CD4-positive, alpha-beta T cell treated with Interferon gamma for 1 hour (primary cell): ENCODE measurements around the gene CHRNA3.

Experiments used
- DNase-seq: peaks from one replicate; pipeline ENCODE4 v3.0.0-alpha.2; 2020

The CHRNA3 gene

GRCh38 chr15:78635346-78635745 is 14.6 kb upstream of the CHRNA3 start:
- no peak for DNase-seq

DNA sequence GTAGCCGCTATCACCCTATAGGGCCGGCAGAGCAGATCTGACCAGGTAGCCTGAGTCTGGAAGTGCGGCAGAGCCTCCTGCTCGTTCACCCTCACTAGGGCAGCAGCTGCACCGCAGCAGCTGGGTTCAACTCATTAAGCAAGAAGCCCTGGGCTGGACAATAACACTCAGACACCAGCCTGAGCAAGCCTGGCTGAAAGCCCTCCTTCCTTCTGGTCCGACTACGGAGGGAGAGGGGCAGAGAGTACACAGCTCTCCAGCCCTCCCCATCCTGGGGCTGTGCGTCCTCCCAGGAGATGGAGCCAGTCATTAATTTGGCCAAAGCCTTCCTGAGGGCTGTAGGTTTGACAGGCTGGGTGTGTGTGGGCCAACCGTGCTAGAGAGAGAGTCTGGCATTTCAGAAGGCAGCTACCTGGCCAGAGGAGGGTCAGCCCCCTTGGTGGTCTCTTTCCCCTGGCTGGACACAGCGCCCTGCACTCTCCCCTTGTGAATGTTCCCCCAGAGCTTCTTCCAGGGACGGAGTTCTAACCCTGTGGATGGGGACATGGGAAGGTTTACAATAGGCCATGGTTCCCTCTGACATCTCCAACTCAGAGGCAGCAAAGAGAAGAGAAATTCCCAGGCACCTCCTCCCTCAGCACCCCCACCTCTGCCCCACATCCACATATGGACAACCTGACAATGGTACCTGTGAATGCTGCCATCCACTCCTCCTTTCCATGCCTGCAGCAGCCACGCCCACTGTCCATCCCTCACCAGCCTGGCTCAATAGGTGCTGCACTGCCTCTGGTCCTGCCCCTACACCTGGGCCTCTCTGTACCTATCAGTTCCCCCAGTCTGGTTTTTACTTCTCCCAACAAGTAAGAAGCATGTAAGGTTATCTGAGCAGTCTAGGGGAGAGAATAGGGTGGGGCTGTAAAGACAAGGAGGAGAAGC is 13.7 kb upstream of the CHRNA3 start:
- DNase-seq = no peak

- no peak for DNase-seq
These were observed 12.6 kb upstream of the CHRNA3 start for GRCh38 chr15:78633348-78633747.

- no peak for DNase-seq
These were observed 10.3 kb upstream of the CHRNA3 start for GRCh38 chr15:78630886-78631633.

DNA sequence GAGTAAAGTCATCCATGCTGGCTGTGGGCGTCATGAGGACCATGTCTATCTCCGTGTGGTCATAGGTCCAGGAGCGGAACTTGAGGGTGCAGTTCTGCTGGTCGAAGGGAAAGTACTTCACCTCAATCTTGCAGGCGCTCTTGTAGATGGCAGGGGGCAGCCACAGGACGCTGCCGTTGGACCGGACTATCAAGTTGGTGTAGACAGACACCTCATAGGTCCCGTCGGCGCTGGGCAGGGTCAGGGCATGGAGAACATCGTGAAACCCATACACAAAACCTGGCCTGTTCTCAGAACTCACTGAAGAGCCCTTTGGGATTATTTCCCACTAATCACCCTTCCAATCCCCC is 8.9 kb upstream of the CHRNA3 start:
- no peak for DNase-seq

GRCh38 chr15:78629031-78629715 is 8.4 kb upstream of the CHRNA3 start:
- no peak for DNase-seq

GRCh38 chr15:78628227-78628626 is 7.4 kb upstream of the CHRNA3 start:
- no peak for DNase-seq

DNA sequence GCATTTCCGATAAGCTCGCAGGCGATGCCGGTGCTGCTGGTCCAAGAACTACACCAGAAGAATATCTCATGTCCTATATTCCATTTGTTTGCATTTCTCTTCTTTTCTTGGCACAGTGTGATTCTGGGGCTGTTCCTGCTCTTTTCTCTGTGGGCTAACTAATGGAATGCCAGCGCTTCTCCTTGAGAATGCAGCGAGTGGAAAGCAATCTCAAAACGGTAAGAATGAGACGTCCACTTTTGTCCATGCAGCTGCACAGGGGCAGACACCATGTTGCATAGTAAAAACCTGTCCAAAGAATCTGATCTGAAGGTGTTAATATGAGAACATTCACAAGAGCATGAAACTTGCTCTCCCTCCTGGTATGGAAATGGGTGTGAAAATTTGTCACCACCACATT is 6.6 kb upstream of the CHRNA3 start:
- DNase-seq = no peak

- no peak for DNase-seq
These were observed 5.7 kb upstream of the CHRNA3 start for GRCh38 chr15:78626381-78626995.

DNA sequence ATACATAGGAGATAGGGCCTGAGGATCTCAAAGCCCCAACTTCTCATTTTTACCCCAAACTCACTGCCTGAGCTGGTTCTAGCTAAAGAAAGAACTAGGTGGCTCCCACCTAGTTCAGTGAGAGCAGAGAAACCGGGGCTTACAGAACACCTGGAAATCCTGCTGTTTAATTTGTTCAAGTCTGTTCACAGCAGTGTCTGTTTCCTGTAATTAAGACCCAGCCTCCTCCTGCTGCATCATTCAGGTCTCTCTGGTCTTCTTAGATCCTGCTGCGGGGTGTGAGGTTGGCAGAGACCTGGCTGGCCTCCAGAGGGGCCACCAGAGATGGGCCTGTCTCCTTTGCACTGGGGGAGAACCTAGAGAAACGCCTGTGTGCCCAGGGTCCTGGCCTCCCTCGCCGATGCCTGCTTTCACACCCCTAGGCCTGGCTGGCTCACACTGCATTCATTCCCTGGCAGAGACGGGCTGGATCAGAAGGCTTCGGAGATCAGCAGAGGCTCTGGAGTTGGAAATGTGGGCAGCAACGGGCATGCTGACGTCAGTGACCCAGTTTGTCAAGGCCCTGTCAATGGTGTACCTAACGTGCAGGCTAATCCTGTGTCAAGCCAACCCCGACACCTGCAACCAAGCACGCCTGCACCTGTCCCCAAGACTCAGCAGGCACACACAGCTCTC is 4.9 kb upstream of the CHRNA3 start:
- DNase-seq = no peak

- no peak for DNase-seq
These were observed 4.1 kb upstream of the CHRNA3 start for GRCh38 chr15:78624651-78625590.

DNA sequence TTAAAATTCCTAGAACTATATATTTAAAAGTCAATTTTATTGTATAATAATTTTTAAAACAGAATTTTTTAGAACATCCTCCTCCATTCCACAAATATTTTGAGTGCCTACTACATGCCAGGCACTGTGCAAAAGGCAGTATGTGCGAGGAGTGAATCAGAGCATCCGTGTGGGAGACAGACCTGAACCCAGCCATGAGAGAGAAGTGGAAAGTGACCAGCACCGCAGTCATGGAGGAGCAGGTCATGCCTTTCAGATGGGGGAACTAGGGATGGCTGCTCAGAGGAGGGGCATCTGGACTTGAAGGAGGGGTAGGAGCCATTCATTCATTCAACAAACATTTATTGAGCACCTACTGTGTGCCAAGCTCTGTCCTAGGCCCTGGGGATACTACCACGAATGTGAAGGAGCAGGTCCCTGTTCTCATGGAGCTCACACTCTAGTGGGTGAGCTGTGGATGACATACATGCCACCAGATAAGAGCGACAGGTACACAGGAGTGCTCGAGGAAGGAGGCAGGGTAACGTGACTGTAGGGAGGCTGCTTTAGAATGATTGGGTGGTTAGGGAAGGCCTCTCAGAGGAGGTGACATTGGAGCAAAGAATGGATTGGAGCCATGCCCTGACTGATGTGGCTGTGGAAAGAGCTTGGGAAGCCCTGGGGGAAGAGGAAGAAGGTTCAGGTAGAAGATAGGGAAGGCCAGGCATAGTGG is 3.1 kb upstream of the CHRNA3 start:
- DNase-seq = no peak

- no peak for DNase-seq
These were observed 1.1 kb upstream of the CHRNA3 start for GRCh38 chr15:78621810-78622402.

- DNase-seq = no peak
These were observed 722 bp downstream of the CHRNA3 start for GRCh38 chr15:78620021-78620526.

- no peak for DNase-seq
These were observed 1.5 kb downstream of the CHRNA3 start for GRCh38 chr15:78619022-78619950.

DNA sequence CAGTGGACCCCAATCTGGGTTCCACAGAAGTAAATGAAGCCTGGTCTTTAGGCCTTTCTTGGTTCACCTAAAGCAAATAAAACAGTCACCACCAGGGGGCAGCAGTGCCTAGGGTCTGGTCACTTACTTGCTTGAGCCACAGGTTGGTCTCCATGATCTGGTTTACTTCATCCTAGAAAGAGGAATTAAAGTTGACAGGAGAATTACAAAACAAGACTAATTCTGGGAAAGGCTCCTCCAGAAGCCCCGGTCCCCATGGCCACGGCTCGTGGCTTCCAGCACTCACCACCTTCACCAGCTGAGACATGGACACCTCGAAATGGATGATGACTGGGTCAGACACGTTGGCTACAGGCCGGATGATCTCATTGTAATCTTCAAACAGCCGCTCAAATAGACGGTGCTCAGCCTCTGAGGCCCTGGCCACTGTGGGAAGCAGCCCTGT is 2.3 kb downstream of the CHRNA3 start:
- DNase-seq = peak; percentile 59

- DNase-seq = no peak
These were observed 2.7 kb downstream of the CHRNA3 start for GRCh38 chr15:78618064-78618463.

DNA sequence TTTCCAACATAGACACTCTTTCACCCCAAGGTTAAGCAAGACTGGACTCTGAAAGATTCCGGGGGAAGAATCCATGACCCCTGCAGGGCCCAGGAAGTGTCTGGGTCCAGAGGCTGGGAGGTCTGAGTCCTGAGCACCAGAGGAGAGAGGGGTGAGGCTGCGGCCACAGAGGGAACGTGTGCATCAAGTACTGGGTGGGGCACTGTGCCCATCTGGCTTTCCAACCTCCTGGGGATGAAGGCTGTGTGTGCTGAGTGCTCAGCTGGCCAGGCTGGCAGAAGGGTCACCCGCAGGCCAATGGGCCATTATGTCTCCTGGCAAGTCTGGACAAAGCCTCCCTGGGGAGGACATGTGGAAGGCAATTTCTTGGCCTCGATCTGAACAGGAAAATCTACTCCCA is 3.3 kb downstream of the CHRNA3 start:
- DNase-seq = no peak

DNA sequence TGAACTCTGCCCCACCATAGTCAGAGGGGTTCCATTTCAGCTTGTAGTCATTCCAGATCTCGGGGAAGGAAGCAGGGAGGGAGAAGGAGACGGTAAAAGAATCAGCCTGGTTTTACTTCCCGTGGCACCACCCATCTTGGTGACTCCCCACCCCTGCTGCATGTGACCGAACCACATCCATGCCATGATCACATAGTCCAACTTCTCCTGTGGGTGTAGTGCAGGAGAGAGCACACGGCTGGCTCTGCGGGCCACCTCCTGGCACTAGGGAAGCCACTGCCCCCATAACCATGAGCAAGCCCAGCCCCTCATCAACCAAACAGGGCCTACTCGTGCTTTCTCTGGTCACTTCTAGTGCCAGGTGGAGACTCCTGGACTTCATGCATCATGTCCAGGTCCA is 3.7 kb downstream of the CHRNA3 start:
- no peak for DNase-seq
